HepG2 (cell line): ENCODE results near the gene DNAI2. TPM values are rescaled to one million over a fixed set of nuclear protein-coding genes. Genes with fewer than 3 reads are reported as not detected.

Experiments used
- ATAC-seq: fragments of 200-7000 bp; cut with Tn5 transposase; 3 replicates; pipeline ENCODE4 v1.9.1; 2020; ENCODE audit warnings: mild to moderate bottlenecking, moderate library complexity
- BruUV-seq: library from RNA; stranded (reverse); fragments of 400-500 nt; replicated peaks from 2 replicates; lab custom pipeline; 2021; lab: Mats Ljungman, UMichigan
- CTCF ChIA-PET: fragments of 300-600 bp; formaldehyde crosslinking; extraction: SDS; loops from one replicate; lab custom pipeline; 2021; ENCODE audit warnings: low total read pairs, inconsistent platforms, low intra/inter-chr PET ratio; lab: Yijun Ruan, JAX
- POLR2A ChIA-PET: fragments of 350-600 bp; sonication (Branson Sonifier 250); formaldehyde crosslinking; loops from one replicate; lab custom pipeline; 2020; ENCODE audit warnings: antibody characterized with exemption, inconsistent platforms; lab: Yijun Ruan, JAX
- DNase-seq: peaks from one replicate; pipeline ENCODE4 v3.0.0-alpha.2; 2015; ENCODE audit warnings: low spot score
- FAIRE-seq: peaks from 3 replicates; lab custom pipeline; 2011; peaks lifted over from hg19 to GRCh38; lab: Jason Lieb, UNC
- H2AFZ ChIP-seq: one replicate; pipeline ENCODE4 v1.6.1; 2011; ENCODE audit warnings: low read length, inconsistent platforms
- H3K27ac ChIP-seq: fragments of 300-600 bp; 3 replicates; pipeline ENCODE4 v1.8.0; 2011; ENCODE audit warnings: mixed run types, mild to moderate bottlenecking, mixed read lengths, low read length, inconsistent platforms; ENCODE audit not compliant: insufficient read depth; ENCODE audit errors: extremely low read length
- H3K27me3 ChIP-seq, 2 experiments: fragments of 200-600 bp in 1 of 2; 2 replicates in 1 of 2; 3 replicates in 1 of 2; pipeline versions ENCODE4 v1.6.0 to v1.8.0; 2011; ENCODE audit warnings: low read length in 2 of 2, mild to moderate bottlenecking in 2 of 2, moderate library complexity in 2 of 2, inconsistent platforms in 1 of 2; ENCODE audit not compliant: insufficient read depth in 2 of 2, control insufficient read depth in 1 of 2
- H3K36me3 ChIP-seq, 2 experiments: fragments of 200-600 bp in 1 of 2; replicated peaks in 1 of 2; 2 replicates in 1 of 2; 3 replicates in 1 of 2; pipeline versions ENCODE4 v1.5.1 to v1.8.0; 2011; ENCODE audit warnings: low read length in 2 of 2, inconsistent platforms in 1 of 2; ENCODE audit not compliant: insufficient read depth in 2 of 2, control insufficient read depth in 1 of 2
- H3K4me1 ChIP-seq: 2 replicates; pipeline ENCODE4 v1.5.1; 2012; ENCODE audit warnings: low read length, inconsistent platforms; ENCODE audit not compliant: insufficient read depth
- H3K4me2 ChIP-seq: 2 replicates; pipeline ENCODE4 v1.6.0; 2011; ENCODE audit warnings: low read depth, low read length, inconsistent platforms
- H3K4me3 ChIP-seq, 3 experiments: fragments of 200-600 bp in 1 of 3; sonication (generic), shearing (Covaris generic) in 1 of 3; replicated peaks in 1 of 3; 2 replicates each; pipeline ENCODE4 v1.5.1; 2011 to 2016; ENCODE audit warnings: low read length in 3 of 3, inconsistent platforms in 2 of 3, low read depth in 2 of 3, mild to moderate bottlenecking in 2 of 3, control low read depth in 1 of 3, mixed read lengths in 1 of 3; ENCODE audit not compliant: insufficient read depth in 1 of 3
- H3K79me2 ChIP-seq: one replicate; pipeline ENCODE4 v1.6.1; 2011; ENCODE audit warnings: low read length, inconsistent platforms; ENCODE audit not compliant: insufficient read depth
- H3K9ac ChIP-seq: 2 replicates; pipeline ENCODE4 v1.6.0; 2011; ENCODE audit warnings: mild to moderate bottlenecking, low read depth, low read length, inconsistent platforms; ENCODE audit not compliant: insufficient read depth
- H3K9me3 ChIP-seq: 2 replicates; pipeline ENCODE4 v1.5.1; 2012; ENCODE audit warnings: mild to moderate bottlenecking, low read length
- H4K20me1 ChIP-seq: 2 replicates; pipeline ENCODE4 v1.6.0; 2011; ENCODE audit warnings: inconsistent platforms, mild to moderate bottlenecking, low read length, moderate library complexity; ENCODE audit not compliant: insufficient read depth
- GTF2F1 ChIP-seq: fragments of 150-350 bp; IDR thresholded peaks from 2 replicates; pipeline ENCODE4 v1.6.1; 2014; ENCODE audit warnings: low read length
- IRX3 ChIP-seq: sonication (generic); formaldehyde crosslinking; IDR thresholded peaks from 2 replicates; pipeline ENCODE4 v1.8.1; 2023; ENCODE audit warnings: mild to moderate bottlenecking, low read depth, missing genetic modification reagents, borderline replicate concordance
- NONO ChIP-seq, 2 experiments: fragments of 450-650 bp in 1 of 2; sonication (generic) in 1 of 2; formaldehyde crosslinking in 1 of 2; IDR thresholded peaks in 1 of 2; conservative IDR thresholded peaks in 1 of 2; 2 replicates each; pipeline versions ENCODE4 v1.6.1 to v1.8.0; 2017 to 2022; ENCODE audit warnings: mild to moderate bottlenecking in 1 of 2, missing genetic modification reagents in 1 of 2, moderate library complexity in 1 of 2
- TAF15 ChIP-seq: fragments of 200-400 bp; formaldehyde crosslinking; IDR thresholded peaks from one replicate; pipeline ENCODE4 v1.6.1; 2018; ENCODE audit warnings: mild to moderate bottlenecking, low read depth, low read length; ENCODE audit not compliant: poor library complexity, severe bottlenecking
- ZNF33A ChIP-seq: sonication (generic); formaldehyde crosslinking; IDR thresholded peaks from 2 replicates; pipeline ENCODE4 v1.5.1; 2020; ENCODE audit warnings: missing genetic modification reagents, mild to moderate bottlenecking, moderate library complexity, borderline replicate concordance
- ZNF615 ChIP-seq: sonication (generic); formaldehyde crosslinking; IDR thresholded peaks from 2 replicates; pipeline ENCODE4 v1.5.0; 2020; ENCODE audit warnings: mild to moderate bottlenecking, missing genetic modification reagents, borderline replicate concordance
- ZNF670 ChIP-seq: sonication (generic); formaldehyde crosslinking; IDR thresholded peaks from 2 replicates; pipeline ENCODE4 v1.8.0; 2022; ENCODE audit warnings: mild to moderate bottlenecking, missing genetic modification reagents, borderline replicate concordance
- WGBS: methylation state at CpG from one replicate; pipeline ENCODE4 v1.1.6; 2017; ENCODE audit warnings: low lambda C conversion rate; 5-methylcytosine and 5-hydroxymethylcytosine counted together
- in situ Hi-C: cut with HindIII; loops from 2 replicates; pipeline ENCODE4 v1.10.0; 2017; ENCODE audit warnings: low pct_unique_long_range_greater_than_20kb; ENCODE audit not compliant: extremely low pct_ligation_motif_present
- intact Hi-C: fragments of 100-400 bp; cut with micrococcal nuclease; formaldehyde crosslinking; loops from one replicate; pipeline ENCODE4 v1.10.0; 2022; ENCODE audit not compliant: unreplicated experiment
- polyA plus RNA-seq, 8 experiments: library from polyadenylated mRNA; depleted of rRNA in 3 of 8; stranded (reverse) in 7 of 8; unstranded in 1 of 8; fragments of >200 nt; fragmentation: Illumina TruSeq in 4 of 8; extraction: Trizol in 4 of 8; gene quantifications; 2 replicates each; pipeline versions ENCODE4 v1.2.1 to v1.2.3, GENCODE V29; 2011 to 2016; ENCODE audit warnings: low read depth in 4 of 8, missing spikeins in 1 of 8, mixed read lengths in 1 of 8; ENCODE audit not compliant: insufficient read depth in 1 of 8
- total RNA-seq, 5 experiments: library from RNA; depleted of rRNA; stranded (reverse); fragments of >200 nt; fragmentation: Illumina TruSeq; extraction: Trizol; gene quantifications; 2 replicates each; pipeline ENCODE4 v1.2.3, GENCODE V29; 2016; ENCODE audit warnings: low read depth in 1 of 5
- TF ChIP-seq, protein P1 (sequence below): sonication (generic); formaldehyde crosslinking; conservative IDR thresholded peaks from 2 replicates; pipeline ENCODE4 v1.8.0; 2022; ENCODE audit warnings: mild to moderate bottlenecking, moderate library complexity, missing genetic modification reagents
- TF ChIP-seq, protein P2 (sequence below): sonication (generic); formaldehyde crosslinking; IDR thresholded peaks from 2 replicates; pipeline ENCODE4 v1.5.1; 2020; ENCODE audit warnings: missing genetic modification reagents, mild to moderate bottlenecking, borderline replicate concordance
- TF ChIP-seq, protein P3 (sequence below): sonication (generic); formaldehyde crosslinking; IDR thresholded peaks from 2 replicates; pipeline ENCODE4 v1.4.0; 2020; ENCODE audit warnings: mild to moderate bottlenecking, missing genetic modification reagents

DNAI2 gene
- total and polyA plus RNA-seq, 2 of the 13 experiments (the other 11 are each of a cell fraction or from before 2014, with no cell fraction given), result not detected

DNA sequence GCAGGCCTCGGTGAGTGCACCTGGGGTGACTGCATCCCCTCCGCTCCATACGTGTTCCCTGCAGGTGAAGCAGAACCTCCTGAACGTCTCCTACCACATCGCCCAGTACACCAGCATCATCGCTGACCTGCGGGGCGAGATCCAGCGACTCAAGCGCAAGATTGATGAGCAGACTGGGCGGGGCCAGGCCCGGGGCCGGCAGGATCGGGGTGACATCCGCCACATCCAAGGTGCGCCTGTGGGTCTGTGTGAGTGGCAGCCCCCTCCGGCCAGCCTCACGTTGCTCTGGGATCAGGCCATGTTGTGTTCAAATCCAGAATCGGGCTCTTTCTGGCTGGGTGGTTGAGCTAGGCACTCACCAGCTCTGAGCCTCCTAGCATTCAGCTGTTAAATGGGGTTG, 75.1 kb downstream of the DNAI2 start:
- Histone ChIP-seq H3K4me1 (no peaks in the 10 kb centered on the region), H3K4me2 (no peak overlapping the region), H3K27me3 (peaks cover 19 to 81% of the 10 kb centered on the region in 2 experiments), H3K27ac (no peak overlapping the region), H4K20me1 (no peaks in the 10 kb centered on the region; the same call in 1 of the 2 replicates), H2AFZ (no peak overlapping the region), H3K9me3 (no peaks in the 10 kb centered on the region), H3K36me3 (no peaks in the 10 kb centered on the region), H3K4me3 (no peak overlapping the region), H3K79me2 (no peaks in the 10 kb centered on the region), H3K9ac (no peak overlapping the region)
- DNase-seq (no peak), ATAC-seq (no peak), FAIRE-seq (no peak)
- no TSS peak for BruUV-seq
- 30% methylated on average over 8 of the region's 19 CpGs for WGBS
- ChIA-PET POLR2A (no interaction called here), CTCF (no interaction called here)
- in situ Hi-C loops (no loop called here), intact Hi-C loops (no loop called here)
- no peak for TF ChIP-seq IRX3 (CRISPR knock-in tag)
- TF ChIP-seq TAF15, result no peak
- TF ChIP-seq NONO (IDR thresholded peaks at IDR 0.05), result no peak
- TF ChIP-seq NONO (CRISPR knock-in tag; conservative IDR thresholded peaks at IDR 0.05), result no peak
- TF ChIP-seq, protein P1, sequence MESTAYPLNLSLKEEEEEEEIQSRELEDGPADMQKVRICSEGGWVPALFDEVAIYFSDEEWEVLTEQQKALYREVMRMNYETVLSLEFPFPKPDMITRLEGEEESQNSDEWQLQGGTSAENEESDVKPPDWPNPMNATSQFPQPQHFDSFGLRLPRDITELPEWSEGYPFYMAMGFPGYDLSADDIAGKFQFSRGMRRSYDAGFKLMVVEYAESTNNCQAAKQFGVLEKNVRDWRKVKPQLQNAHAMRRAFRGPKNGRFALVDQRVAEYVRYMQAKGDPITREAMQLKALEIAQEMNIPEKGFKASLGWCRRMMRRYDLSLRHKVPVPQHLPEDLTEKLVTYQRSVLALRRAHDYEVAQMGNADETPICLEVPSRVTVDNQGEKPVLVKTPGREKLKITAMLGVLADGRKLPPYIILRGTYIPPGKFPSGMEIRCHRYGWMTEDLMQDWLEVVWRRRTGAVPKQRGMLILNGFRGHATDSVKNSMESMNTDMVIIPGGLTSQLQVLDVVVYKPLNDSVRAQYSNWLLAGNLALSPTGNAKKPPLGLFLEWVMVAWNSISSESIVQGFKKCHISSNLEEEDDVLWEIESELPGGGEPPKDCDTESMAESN (CRISPR knock-in tag), result no peak
- TF ChIP-seq, protein P2, sequence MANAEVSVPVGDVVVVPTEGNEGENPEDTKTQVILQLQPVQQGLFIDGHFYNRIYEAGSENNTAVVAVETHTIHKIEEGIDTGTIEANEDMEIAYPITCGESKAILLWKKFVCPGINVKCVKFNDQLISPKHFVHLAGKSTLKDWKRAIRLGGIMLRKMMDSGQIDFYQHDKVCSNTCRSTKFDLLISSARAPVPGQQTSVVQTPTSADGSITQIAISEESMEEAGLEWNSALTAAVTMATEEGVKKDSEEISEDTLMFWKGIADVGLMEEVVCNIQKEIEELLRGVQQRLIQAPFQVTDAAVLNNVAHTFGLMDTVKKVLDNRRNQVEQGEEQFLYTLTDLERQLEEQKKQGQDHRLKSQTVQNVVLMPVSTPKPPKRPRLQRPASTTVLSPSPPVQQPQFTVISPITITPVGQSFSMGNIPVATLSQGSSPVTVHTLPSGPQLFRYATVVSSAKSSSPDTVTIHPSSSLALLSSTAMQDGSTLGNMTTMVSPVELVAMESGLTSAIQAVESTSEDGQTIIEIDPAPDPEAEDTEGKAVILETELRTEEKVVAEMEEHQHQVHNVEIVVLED, result no peak
- no peak for TF ChIP-seq ZNF33A (CRISPR knock-in tag)
- TF ChIP-seq ZNF615 (CRISPR knock-in tag), result no peak
- TF ChIP-seq, protein P3, sequence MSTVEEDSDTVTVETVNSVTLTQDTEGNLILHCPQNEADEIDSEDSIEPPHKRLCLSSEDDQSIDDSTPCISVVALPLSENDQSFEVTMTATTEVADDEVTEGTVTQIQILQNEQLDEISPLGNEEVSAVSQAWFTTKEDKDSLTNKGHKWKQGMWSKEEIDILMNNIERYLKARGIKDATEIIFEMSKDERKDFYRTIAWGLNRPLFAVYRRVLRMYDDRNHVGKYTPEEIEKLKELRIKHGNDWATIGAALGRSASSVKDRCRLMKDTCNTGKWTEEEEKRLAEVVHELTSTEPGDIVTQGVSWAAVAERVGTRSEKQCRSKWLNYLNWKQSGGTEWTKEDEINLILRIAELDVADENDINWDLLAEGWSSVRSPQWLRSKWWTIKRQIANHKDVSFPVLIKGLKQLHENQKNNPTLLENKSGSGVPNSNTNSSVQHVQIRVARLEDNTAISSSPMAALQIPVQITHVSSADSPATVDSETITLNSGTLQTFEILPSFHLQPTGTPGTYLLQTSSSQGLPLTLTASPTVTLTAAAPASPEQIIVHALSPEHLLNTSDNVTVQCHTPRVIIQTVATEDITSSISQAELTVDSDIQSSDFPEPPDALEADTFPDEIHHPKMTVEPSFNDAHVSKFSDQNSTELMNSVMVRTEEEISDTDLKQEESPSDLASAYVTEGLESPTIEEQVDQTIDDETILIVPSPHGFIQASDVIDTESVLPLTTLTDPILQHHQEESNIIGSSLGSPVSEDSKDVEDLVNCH (CRISPR knock-in tag), result no peak
- no peak for TF ChIP-seq GTF2F1
- TF ChIP-seq ZNF670 (CRISPR knock-in tag), result no peak
